Prostate gland (tissue), 2 donors: ENCODE data around the gene THOP1. TPM values are rescaled to one million over a fixed set of nuclear protein-coding genes. Genes with fewer than 3 reads are reported as not detected.

Experiments used
- DNase-seq: peaks from one replicate; pipeline ENCODE4 v3.0.0-alpha.2; 2019; ENCODE audit warnings: low spot score
- H3K27ac ChIP-seq, 2 donors: fragments of 200-600 bp; sonication (generic); 2 replicates each; pipeline ENCODE4 v1.5.1; 2017 to 2019
- H3K27me3 ChIP-seq: fragments of 200-600 bp; sonication (generic); replicated peaks from 2 replicates; pipeline ENCODE4 v1.5.1; 2019; ENCODE audit not compliant: insufficient read depth
- H3K36me3 ChIP-seq, 2 donors: fragments of 200-600 bp; sonication (generic); 1 replicate in 1 of 2; 2 replicates in 1 of 2; pipeline versions ENCODE4 v1.5.1 to v1.8.1; 2017 to 2019
- H3K4me1 ChIP-seq: fragments of 200-600 bp; sonication (generic); replicated peaks from 2 replicates; pipeline ENCODE4 v1.5.1; 2019
- H3K4me3 ChIP-seq, 2 donors: fragments of 200-600 bp; sonication (generic); 2 replicates each; pipeline ENCODE4 v1.5.1; 2017 to 2019
- H3K9me3 ChIP-seq: fragments of 200-600 bp; sonication (generic); 2 replicates; pipeline ENCODE4 v1.5.1; 2017
- CTCF ChIP-seq, 4 experiments: fragments of 200-600 bp in 2 of 4; fragments of 450-650 bp in 2 of 4; sonication (generic) in 2 of 4; IDR thresholded peaks; 1 replicate in 3 of 4; 2 replicates in 1 of 4; pipeline ENCODE4 v1.5.1; 2016 to 2019; ENCODE audit warnings: antibody characterized with exemption in 4 of 4, mild to moderate bottlenecking in 2 of 4, moderate library complexity in 2 of 4
- POLR2A ChIP-seq: fragments of 450-650 bp; IDR thresholded peaks from one replicate; pipeline ENCODE4 v1.6.1; 2016; ENCODE audit warnings: antibody characterized with exemption, mild to moderate bottlenecking
- POLR2AphosphoS5 ChIP-seq: sonication (generic); formaldehyde crosslinking; IDR thresholded peaks from one replicate; pipeline ENCODE4 v1.6.1; 2017; ENCODE audit warnings: antibody characterized with exemption
- WGBS: methylation state at CpG from one replicate; pipeline ENCODE4 v1.1.5; 2018; 5-methylcytosine and 5-hydroxymethylcytosine counted together
- intact Hi-C: fragments of 100-400 bp; cut with DNase I; formaldehyde crosslinking; loops from one replicate; pipeline ENCODE4 v1.14.2; 2022
- total RNA-seq, 2 donors: library from RNA; depleted of rRNA; stranded (reverse); fragments of >200 nt; gene quantifications; one replicate each; pipeline ENCODE4 v1.1.0, GENCODE V29; 2016

THOP1 gene
- total RNA-seq, 2 donors from 2014 or later = 119 to 132 TPM

- DNase-seq = no peak
- no peaks in the 10 kb centered on the region for H3K27me3 ChIP-seq
- peaks cover 6 to 18% of the 10 kb centered on the region in 2 donors for H3K36me3 ChIP-seq
- TF ChIP-seq POLR2AphosphoS5 = no peak
- no peak for TF ChIP-seq CTCF (IDR thresholded peaks at IDR 0.05)
- no peak for TF ChIP-seq POLR2A
- no peaks in the 10 kb centered on the region for H3K9me3 ChIP-seq
- H3K27ac ChIP-seq = no peak overlapping the region
- no peak overlapping the region for H3K4me3 ChIP-seq
- 91% methylated on average over 39 of the region's 58 CpGs for WGBS
- H3K4me1 ChIP-seq = peaks cover 4% of the 10 kb centered on the region
- intact Hi-C loops = no loop called here
Observed at GRCh38 chr19:2810141-2811091, 25.1 kb downstream of the THOP1 start.

- TF ChIP-seq CTCF (IDR thresholded peaks at IDR 0.05) (no peak), POLR2A (no peak), POLR2AphosphoS5 (no peak)
- intact Hi-C loops = no loop called here
- no peak overlapping the region for H3K27ac ChIP-seq
- 91% methylated on average over 20 of the region's 20 CpGs for WGBS
- peaks cover 6 to 18% of the 10 kb centered on the region in 2 donors for H3K36me3 ChIP-seq
- no peaks in the 10 kb centered on the region for H3K27me3 ChIP-seq
- no peaks in the 10 kb centered on the region for H3K9me3 ChIP-seq
- H3K4me1 ChIP-seq = peaks cover 4% of the 10 kb centered on the region
- no peak for DNase-seq
- no peak overlapping the region for H3K4me3 ChIP-seq
Observed at GRCh38 chr19:2811221-2811722, 26.0 kb downstream of the THOP1 start.

GRCh38 chr19:2811735-2812413 lies 26.6 kb downstream of the THOP1 start:
- H3K4me3 ChIP-seq = no peak overlapping the region
- no peaks in the 10 kb centered on the region for H3K9me3 ChIP-seq
- peaks cover 4% of the 10 kb centered on the region for H3K4me1 ChIP-seq
- H3K36me3 ChIP-seq = peaks cover 6 to 15% of the 10 kb centered on the region in 2 donors
- no peak overlapping the region for H3K27ac ChIP-seq
- intact Hi-C loops = no loop called here
- no peak for DNase-seq
- WGBS = 90% methylated on average over 34 of the region's 34 CpGs
- H3K27me3 ChIP-seq = no peaks in the 10 kb centered on the region
- TF ChIP-seq CTCF (IDR thresholded peaks at IDR 0.05) (no peak), POLR2AphosphoS5 (no peak), POLR2A (no peak)

GRCh38 chr19:2812414-2813234 lies 27.3 kb downstream of the THOP1 start:
- no peak for DNase-seq
- intact Hi-C loops = no loop called here
- Histone ChIP-seq H3K36me3 (peaks cover 6 to 11% of the 10 kb centered on the region in 2 donors), H3K9me3 (no peaks in the 10 kb centered on the region), H3K27ac (no peak overlapping the region), H3K27me3 (no peaks in the 10 kb centered on the region), H3K4me3 (no peak overlapping the region), H3K4me1 (peaks cover 4% of the 10 kb centered on the region)
- TF ChIP-seq POLR2A = no peak
- no peak for TF ChIP-seq CTCF (IDR thresholded peaks at IDR 0.05)
- no peak for TF ChIP-seq POLR2AphosphoS5
- WGBS = 89% methylated on average over 34 of the region's 37 CpGs
